MM.1S (cell line): ENCODE data around the gene DCLK2.

Experiments used
- DNase-seq: peaks from one replicate; pipeline ENCODE4 v3.0.0-alpha.2; 2015
- H2AFZ ChIP-seq: fragments of 300-600 bp; sonication (generic); 2 replicates; pipeline ENCODE4 v1.6.0; 2016; ENCODE audit warnings: antibody characterized with exemption, low read length
- H3F3A ChIP-seq: fragments of 300-600 bp; sonication (generic); 2 replicates; pipeline ENCODE4 v1.6.1; 2016; ENCODE audit warnings: mild to moderate bottlenecking, antibody characterized with exemption, low read length, moderate library complexity, mixed read lengths; ENCODE audit not compliant: insufficient read depth
- H3K27ac ChIP-seq: fragments of 300-600 bp; sonication (generic); 2 replicates; pipeline ENCODE4 v1.5.1; 2016; ENCODE audit warnings: mild to moderate bottlenecking, low read length
- H3K27me3 ChIP-seq: fragments of 300-600 bp; sonication (generic); replicated peaks from 2 replicates; pipeline ENCODE4 v1.6.0; 2016; ENCODE audit warnings: low read length; ENCODE audit not compliant: insufficient read depth
- H3K36me3 ChIP-seq: fragments of 300-600 bp; sonication (generic); replicated peaks from 2 replicates; pipeline ENCODE4 v1.6.1; 2016; ENCODE audit warnings: mild to moderate bottlenecking, low read length, mixed read lengths; ENCODE audit not compliant: insufficient read depth
- H3K4me1 ChIP-seq: fragments of 300-600 bp; sonication (generic); 2 replicates; pipeline ENCODE4 v1.6.1; 2016; ENCODE audit warnings: low read length, mixed read lengths
- H3K4me2 ChIP-seq: fragments of 300-600 bp; sonication (generic); 2 replicates; pipeline ENCODE4 v1.6.0; 2016; ENCODE audit warnings: low read depth, low read length
- H3K4me3 ChIP-seq: fragments of 300-600 bp; sonication (generic); 2 replicates; pipeline ENCODE4 v1.5.1; 2016; ENCODE audit warnings: low read length, mixed read lengths
- H3K79me2 ChIP-seq: fragments of 300-600 bp; sonication (generic); 2 replicates; pipeline ENCODE4 v1.6.1; 2016; ENCODE audit warnings: mixed run types, low read length, mixed read lengths
- H3K9ac ChIP-seq: fragments of 300-600 bp; sonication (generic); 2 replicates; pipeline ENCODE4 v1.6.1; 2016; ENCODE audit warnings: low read length, mixed read lengths
- H3K9me2 ChIP-seq: fragments of 300-600 bp; sonication (generic); replicated peaks from 2 replicates; pipeline ENCODE4 v1.6.1; 2016; ENCODE audit warnings: mild to moderate bottlenecking, low read length, mixed read lengths; ENCODE audit not compliant: insufficient read depth
- H3K9me3 ChIP-seq: fragments of 300-600 bp; sonication (generic); replicated peaks from 2 replicates; pipeline ENCODE4 v1.6.1; 2016; ENCODE audit warnings: mild to moderate bottlenecking, low read length, mixed read lengths; ENCODE audit not compliant: insufficient read depth
- H4K20me1 ChIP-seq: fragments of 300-600 bp; sonication (generic); 2 replicates; pipeline ENCODE4 v1.6.1; 2016; ENCODE audit warnings: mild to moderate bottlenecking, low read length, moderate library complexity, mixed read lengths; ENCODE audit not compliant: insufficient read depth
- EZH2 ChIP-seq: fragments of 300-600 bp; sonication (generic); optimal IDR thresholded peaks from 2 replicates; pipeline ENCODE3; 2017; ENCODE audit warnings: low read depth, mild to moderate bottlenecking, antibody characterized with exemption, low read length, mixed read lengths
- EZH2phosphoT487 ChIP-seq: fragments of 300-600 bp; sonication (generic); IDR thresholded peaks from 2 replicates; pipeline ENCODE4 v1.6.1; 2018; ENCODE audit warnings: antibody characterized with exemption, low read length
- TF ChIP-seq, protein P1 (sequence below): fragments of 300-600 bp; sonication (generic); IDR thresholded peaks from 2 replicates; pipeline ENCODE4 v1.5.1; 2016; ENCODE audit warnings: antibody characterized with exemption, low read length, mixed read lengths

DCLK2 gene

DNA sequence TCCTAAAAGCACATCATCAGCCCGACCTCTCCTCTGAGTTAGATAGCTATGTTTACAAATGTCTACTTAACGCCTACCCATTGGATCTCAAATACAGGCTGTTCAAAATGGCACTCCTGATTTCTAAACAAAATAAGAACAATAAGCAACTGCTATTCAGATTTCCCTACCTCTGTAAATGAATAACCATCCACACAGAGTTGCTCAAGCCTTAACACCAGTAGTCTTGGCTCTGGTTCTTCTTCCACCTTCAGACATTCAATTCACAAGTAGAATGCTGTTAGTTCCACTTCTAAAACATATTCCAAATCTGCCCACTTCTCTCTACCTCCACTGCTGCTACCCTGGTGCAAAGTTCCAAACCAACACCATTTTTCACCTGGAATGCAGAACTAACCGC, 27.1 kb upstream of the DCLK2 start:
- no peaks in the 10 kb centered on the region for H3F3A ChIP-seq
- no peak overlapping the region for H3K4me3 ChIP-seq
- H2AFZ ChIP-seq, result no peak overlapping the region
- H3K4me1 ChIP-seq, result no peaks in the 10 kb centered on the region
- no peak for TF ChIP-seq EZH2
- TF ChIP-seq, protein P1, sequence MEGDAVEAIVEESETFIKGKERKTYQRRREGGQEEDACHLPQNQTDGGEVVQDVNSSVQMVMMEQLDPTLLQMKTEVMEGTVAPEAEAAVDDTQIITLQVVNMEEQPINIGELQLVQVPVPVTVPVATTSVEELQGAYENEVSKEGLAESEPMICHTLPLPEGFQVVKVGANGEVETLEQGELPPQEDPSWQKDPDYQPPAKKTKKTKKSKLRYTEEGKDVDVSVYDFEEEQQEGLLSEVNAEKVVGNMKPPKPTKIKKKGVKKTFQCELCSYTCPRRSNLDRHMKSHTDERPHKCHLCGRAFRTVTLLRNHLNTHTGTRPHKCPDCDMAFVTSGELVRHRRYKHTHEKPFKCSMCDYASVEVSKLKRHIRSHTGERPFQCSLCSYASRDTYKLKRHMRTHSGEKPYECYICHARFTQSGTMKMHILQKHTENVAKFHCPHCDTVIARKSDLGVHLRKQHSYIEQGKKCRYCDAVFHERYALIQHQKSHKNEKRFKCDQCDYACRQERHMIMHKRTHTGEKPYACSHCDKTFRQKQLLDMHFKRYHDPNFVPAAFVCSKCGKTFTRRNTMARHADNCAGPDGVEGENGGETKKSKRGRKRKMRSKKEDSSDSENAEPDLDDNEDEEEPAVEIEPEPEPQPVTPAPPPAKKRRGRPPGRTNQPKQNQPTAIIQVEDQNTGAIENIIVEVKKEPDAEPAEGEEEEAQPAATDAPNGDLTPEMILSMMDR, result no peak
- no peak for TF ChIP-seq EZH2phosphoT487
- DNase-seq, result no peak
- H4K20me1 ChIP-seq, result no peaks in the 10 kb centered on the region
- H3K4me2 ChIP-seq, result no peak overlapping the region
- H3K27ac ChIP-seq, result no peak overlapping the region
- H3K36me3 ChIP-seq, result no peaks in the 10 kb centered on the region
- H3K9me2 ChIP-seq, result no peaks in the 10 kb centered on the region
- no peaks in the 10 kb centered on the region for H3K27me3 ChIP-seq
- H3K79me2 ChIP-seq, result no peaks in the 10 kb centered on the region
- H3K9ac ChIP-seq, result no peak overlapping the region
- no peaks in the 10 kb centered on the region for H3K9me3 ChIP-seq

DNA sequence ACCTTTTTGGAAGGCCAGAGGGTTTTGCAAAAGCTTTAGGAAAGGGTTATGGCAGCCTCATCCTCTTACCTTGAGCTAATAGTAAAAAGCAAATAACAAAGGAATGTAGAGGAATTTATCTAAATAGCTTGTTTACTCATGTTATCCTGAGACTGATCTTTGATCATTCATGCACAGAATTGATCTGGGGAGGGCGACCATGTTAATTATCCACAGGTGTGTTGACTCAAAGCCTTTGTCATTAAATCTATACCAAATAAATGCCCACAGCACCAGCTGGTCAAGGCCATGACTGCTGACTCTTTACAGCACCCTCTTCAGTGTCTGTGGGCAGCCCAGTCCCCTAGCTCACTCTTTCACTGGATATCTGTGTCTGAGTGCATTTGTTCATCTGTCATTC, 22.8 kb upstream of the DCLK2 start:
- Histone ChIP-seq H3K27me3 (no peaks in the 10 kb centered on the region), H3K9me2 (no peaks in the 10 kb centered on the region), H3F3A (no peaks in the 10 kb centered on the region), H4K20me1 (no peaks in the 10 kb centered on the region), H3K4me3 (no peak overlapping the region), H3K79me2 (no peaks in the 10 kb centered on the region), H2AFZ (no peak overlapping the region), H3K27ac (no peak overlapping the region), H3K4me1 (no peaks in the 10 kb centered on the region), H3K9ac (no peak overlapping the region), H3K36me3 (no peaks in the 10 kb centered on the region), H3K4me2 (no peak overlapping the region), H3K9me3 (no peaks in the 10 kb centered on the region)
- TF ChIP-seq EZH2 (no peak), EZH2phosphoT487 (no peak)
- TF ChIP-seq, protein P1, result no peak
- no peak for DNase-seq

- no peaks in the 10 kb centered on the region for H3F3A ChIP-seq
- no peak overlapping the region for H3K4me3 ChIP-seq
- H3K79me2 ChIP-seq, result no peaks in the 10 kb centered on the region
- H4K20me1 ChIP-seq, result no peaks in the 10 kb centered on the region
- H3K36me3 ChIP-seq, result no peaks in the 10 kb centered on the region
- H3K4me2 ChIP-seq, result no peak overlapping the region
- no peak overlapping the region for H3K9ac ChIP-seq
- no peak overlapping the region for H2AFZ ChIP-seq
- no peaks in the 10 kb centered on the region for H3K9me2 ChIP-seq
- H3K27ac ChIP-seq, result no peak overlapping the region
- no peaks in the 10 kb centered on the region for H3K27me3 ChIP-seq
- no peaks in the 10 kb centered on the region for H3K4me1 ChIP-seq
- TF ChIP-seq, protein P1, result no peak
- TF ChIP-seq EZH2 (no peak), EZH2phosphoT487 (no peak)
- no peak for DNase-seq
- no peaks in the 10 kb centered on the region for H3K9me3 ChIP-seq
Measured at GRCh38 chr4:150056569-150056968, 21.7 kb upstream of the DCLK2 start.
